Measurements from ENCODE around the gene BICRAL.
"Not testable (repeated sequence)": the region's sequence is repeated elsewhere in the genome, so short reads cannot be mapped to it uniquely, and the experiment has no call there.

Gene BICRAL

GRCh38 chr6:42805297-42805861 lies 23.5 kb downstream of the BICRAL start:
- no peak for DNase-seq (ENCODE audit: low spot score)
- TF ChIP-seq CTCF (IDR thresholded peaks at IDR 0.05; ENCODE audit: extremely low read depth, missing control alignments), result no peak

- DNase-seq (ENCODE audit: low spot score), result not testable (repeated sequence)
Observed at GRCh38 chr6:42806359-42806758, 24.5 kb downstream of the BICRAL start.

GRCh38 chr6:42808492-42809483 lies 26.9 kb downstream of the BICRAL start:
- DNase-seq (ENCODE audit: low spot score), result no peak
- no peak for TF ChIP-seq CTCF (IDR thresholded peaks at IDR 0.05; ENCODE audit: extremely low read depth, missing control alignments)

GRCh38 chr6:42813074-42813645 lies 31.3 kb downstream of the BICRAL start:
- no peak for TF ChIP-seq CTCF (IDR thresholded peaks at IDR 0.05; ENCODE audit: extremely low read depth, missing control alignments)

GRCh38 chr6:42813906-42814444 lies 32.1 kb downstream of the BICRAL start:
- no peak for TF ChIP-seq CTCF (IDR thresholded peaks at IDR 0.05; ENCODE audit: extremely low read depth, missing control alignments)
- DNase-seq (ENCODE audit: low spot score), result no peak

More at GRCh38 chr6:42813074-42813645, 31.3 kb downstream of the BICRAL start:
- DNase-seq (ENCODE audit: low spot score), result no peak

- DNase-seq (ENCODE audit: low spot score), result not testable (repeated sequence)
Observed at GRCh38 chr6:42815726-42816125, 33.9 kb downstream of the BICRAL start.

GRCh38 chr6:42817907-42818306 lies 36.1 kb downstream of the BICRAL start:
- no peak for DNase-seq (ENCODE audit: low spot score)
- no peak for TF ChIP-seq CTCF (IDR thresholded peaks at IDR 0.05; ENCODE audit: extremely low read depth, missing control alignments)

- TF ChIP-seq CTCF (IDR thresholded peaks at IDR 0.05; ENCODE audit: extremely low read depth, missing control alignments), result no peak
- no peak for DNase-seq (ENCODE audit: low spot score)
Observed at GRCh38 chr6:42818416-42818815, 36.6 kb downstream of the BICRAL start.
